ENCODE data around the gene DIABLO. TPM values are rescaled to one million over a fixed set of nuclear protein-coding genes. Genes with fewer than 3 reads are reported as not detected.

DIABLO gene
- total and polyA plus RNA-seq, 2 donors (not counting 1 experiment from before 2014, with no cell fraction given) = 59.6 to 60.6 TPM

DNA sequence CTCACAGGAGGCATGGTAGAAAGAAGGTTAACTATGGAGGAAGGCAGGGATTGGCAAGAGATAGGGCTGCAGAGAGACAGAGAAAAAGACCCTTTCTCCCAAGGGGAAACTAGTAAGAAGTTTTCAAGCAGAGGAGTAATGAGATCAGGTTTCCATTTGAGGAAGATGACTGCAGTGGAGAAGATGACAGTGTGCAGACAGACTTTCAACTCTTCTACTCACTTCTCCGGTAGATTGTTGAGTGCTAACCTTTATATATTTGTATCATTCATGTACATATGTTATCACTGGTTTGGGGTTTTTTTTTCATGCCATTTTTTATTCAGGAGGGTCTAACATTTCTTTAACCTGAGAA is 28.3 kb downstream of the DIABLO start:
- no peak for DNase-seq (ENCODE audit: low read depth in 2 of 2)
- Histone ChIP-seq H3K4me3 (replicated peaks in 1 of 4; ENCODE audit: control extremely low read depth in 1 of 4, insufficient read depth in 1 of 4, low read depth in 3 of 4, low read length in 4 of 4) (no peak overlapping the region), H3K4me1 (ENCODE audit: control insufficient read depth, extremely low read depth, insufficient read depth, low read length) (no peaks in the 10 kb centered on the region), H3K36me3 (ENCODE audit: control insufficient read depth, insufficient read depth, low read length) (no peaks in the 10 kb centered on the region), H4K20me1 (ENCODE audit: control insufficient read depth, extremely low read depth, insufficient read depth, low read length) (no peaks in the 10 kb centered on the region), H3K9ac (ENCODE audit: insufficient read depth, low read length) (no peak overlapping the region), H3K27ac (ENCODE audit: insufficient read depth, low read length) (no peak overlapping the region), H3K27me3 (ENCODE audit: control insufficient read depth, insufficient read depth, low read length) (no peaks in the 10 kb centered on the region), H3K4me2 (ENCODE audit: extremely low read depth, insufficient read depth, low read length) (no peak overlapping the region), H2AFZ (ENCODE audit: low read length) (no peak overlapping the region), H3K79me2 (ENCODE audit: control insufficient read depth, insufficient read depth, low read length) (no peaks in the 10 kb centered on the region), H3K9me3 (ENCODE audit: control insufficient read depth, insufficient read depth, low read depth, low read length) (no peaks in the 10 kb centered on the region)
- TF ChIP-seq EZH2 (IDR thresholded peaks at IDR 0.05; ENCODE audit: low read length, missing control alignments) (no peak), CTCF (conservative IDR thresholded peaks at IDR 0.05 in 1 of 2, IDR thresholded peaks at IDR 0.05 in 1 of 2; ENCODE audit: low read depth in 1 of 2, low read length in 2 of 2) (no peak)

- Histone ChIP-seq H3K27ac (ENCODE audit: insufficient read depth, low read length) (no peak overlapping the region), H3K4me1 (ENCODE audit: control insufficient read depth, extremely low read depth, insufficient read depth, low read length) (no peaks in the 10 kb centered on the region), H3K9ac (ENCODE audit: insufficient read depth, low read length) (no peak overlapping the region), H3K9me3 (ENCODE audit: control insufficient read depth, insufficient read depth, low read depth, low read length) (no peaks in the 10 kb centered on the region), H3K4me3 (replicated peaks in 1 of 4; ENCODE audit: control extremely low read depth in 1 of 4, insufficient read depth in 1 of 4, low read depth in 3 of 4, low read length in 4 of 4) (no peak overlapping the region), H3K4me2 (ENCODE audit: extremely low read depth, insufficient read depth, low read length) (no peak overlapping the region), H3K27me3 (ENCODE audit: control insufficient read depth, insufficient read depth, low read length) (no peaks in the 10 kb centered on the region), H3K79me2 (ENCODE audit: control insufficient read depth, insufficient read depth, low read length) (no peaks in the 10 kb centered on the region), H3K36me3 (ENCODE audit: control insufficient read depth, insufficient read depth, low read length) (no peaks in the 10 kb centered on the region), H2AFZ (ENCODE audit: low read length) (no peak overlapping the region), H4K20me1 (ENCODE audit: control insufficient read depth, extremely low read depth, insufficient read depth, low read length) (no peaks in the 10 kb centered on the region)
- TF ChIP-seq CTCF (conservative IDR thresholded peaks at IDR 0.05 in 1 of 2, IDR thresholded peaks at IDR 0.05 in 1 of 2; ENCODE audit: low read depth in 1 of 2, low read length in 2 of 2) (no peak), EZH2 (IDR thresholded peaks at IDR 0.05; ENCODE audit: low read length, missing control alignments) (no peak)
- DNase-seq (ENCODE audit: low read depth in 2 of 2) = no peak
These were observed 30.4 kb downstream of the DIABLO start for GRCh38 chr12:122195405-122195804.

DNA sequence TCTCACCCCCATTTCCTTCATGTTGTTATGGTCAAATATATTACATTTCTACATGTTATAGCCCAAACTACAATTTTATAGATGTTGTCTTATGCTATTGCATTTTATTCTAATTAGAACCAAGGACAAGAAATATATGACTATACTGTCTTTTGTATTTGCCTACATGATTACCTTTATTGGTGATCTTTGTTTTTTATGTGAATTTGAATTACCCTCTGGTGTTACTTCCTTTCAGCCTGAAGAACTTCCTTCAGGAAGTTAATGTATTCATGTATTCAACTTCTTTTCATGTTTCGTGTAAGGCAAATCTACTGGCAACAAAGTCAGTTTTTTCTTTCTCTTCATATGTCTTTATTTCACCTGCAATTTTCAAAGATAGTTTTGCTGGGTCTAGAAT is 31.0 kb downstream of the DIABLO start:
- Histone ChIP-seq H3K27ac (ENCODE audit: insufficient read depth, low read length) (no peak overlapping the region), H3K36me3 (ENCODE audit: control insufficient read depth, insufficient read depth, low read length) (no peaks in the 10 kb centered on the region), H2AFZ (ENCODE audit: low read length) (no peak overlapping the region), H3K4me2 (ENCODE audit: extremely low read depth, insufficient read depth, low read length) (no peak overlapping the region), H3K4me3 (replicated peaks in 1 of 4; ENCODE audit: control extremely low read depth in 1 of 4, insufficient read depth in 1 of 4, low read depth in 3 of 4, low read length in 4 of 4) (no peak overlapping the region), H3K9me3 (ENCODE audit: control insufficient read depth, insufficient read depth, low read depth, low read length) (no peaks in the 10 kb centered on the region), H4K20me1 (ENCODE audit: control insufficient read depth, extremely low read depth, insufficient read depth, low read length) (no peaks in the 10 kb centered on the region), H3K9ac (ENCODE audit: insufficient read depth, low read length) (no peak overlapping the region), H3K4me1 (ENCODE audit: control insufficient read depth, extremely low read depth, insufficient read depth, low read length) (no peaks in the 10 kb centered on the region), H3K27me3 (ENCODE audit: control insufficient read depth, insufficient read depth, low read length) (no peaks in the 10 kb centered on the region), H3K79me2 (ENCODE audit: control insufficient read depth, insufficient read depth, low read length) (no peaks in the 10 kb centered on the region)
- no peak for TF ChIP-seq EZH2 (IDR thresholded peaks at IDR 0.05; ENCODE audit: low read length, missing control alignments)
- TF ChIP-seq CTCF (conservative IDR thresholded peaks at IDR 0.05 in 1 of 2, IDR thresholded peaks at IDR 0.05 in 1 of 2; ENCODE audit: low read depth in 1 of 2, low read length in 2 of 2) = no peak
- DNase-seq (ENCODE audit: low read depth in 2 of 2) = no peak

Measured in fibroblast of lung (primary cell).